HG03097 (cell line): ENCODE data around the gene ZBTB40.

Experiments used
- ATAC-seq: cut with Tn5 transposase; IDR thresholded peaks from one replicate; pipeline ENCODE4 v1.9.1; 2021; ENCODE audit not compliant: unreplicated experiment, low FRiP score

ZBTB40 gene, protein sequence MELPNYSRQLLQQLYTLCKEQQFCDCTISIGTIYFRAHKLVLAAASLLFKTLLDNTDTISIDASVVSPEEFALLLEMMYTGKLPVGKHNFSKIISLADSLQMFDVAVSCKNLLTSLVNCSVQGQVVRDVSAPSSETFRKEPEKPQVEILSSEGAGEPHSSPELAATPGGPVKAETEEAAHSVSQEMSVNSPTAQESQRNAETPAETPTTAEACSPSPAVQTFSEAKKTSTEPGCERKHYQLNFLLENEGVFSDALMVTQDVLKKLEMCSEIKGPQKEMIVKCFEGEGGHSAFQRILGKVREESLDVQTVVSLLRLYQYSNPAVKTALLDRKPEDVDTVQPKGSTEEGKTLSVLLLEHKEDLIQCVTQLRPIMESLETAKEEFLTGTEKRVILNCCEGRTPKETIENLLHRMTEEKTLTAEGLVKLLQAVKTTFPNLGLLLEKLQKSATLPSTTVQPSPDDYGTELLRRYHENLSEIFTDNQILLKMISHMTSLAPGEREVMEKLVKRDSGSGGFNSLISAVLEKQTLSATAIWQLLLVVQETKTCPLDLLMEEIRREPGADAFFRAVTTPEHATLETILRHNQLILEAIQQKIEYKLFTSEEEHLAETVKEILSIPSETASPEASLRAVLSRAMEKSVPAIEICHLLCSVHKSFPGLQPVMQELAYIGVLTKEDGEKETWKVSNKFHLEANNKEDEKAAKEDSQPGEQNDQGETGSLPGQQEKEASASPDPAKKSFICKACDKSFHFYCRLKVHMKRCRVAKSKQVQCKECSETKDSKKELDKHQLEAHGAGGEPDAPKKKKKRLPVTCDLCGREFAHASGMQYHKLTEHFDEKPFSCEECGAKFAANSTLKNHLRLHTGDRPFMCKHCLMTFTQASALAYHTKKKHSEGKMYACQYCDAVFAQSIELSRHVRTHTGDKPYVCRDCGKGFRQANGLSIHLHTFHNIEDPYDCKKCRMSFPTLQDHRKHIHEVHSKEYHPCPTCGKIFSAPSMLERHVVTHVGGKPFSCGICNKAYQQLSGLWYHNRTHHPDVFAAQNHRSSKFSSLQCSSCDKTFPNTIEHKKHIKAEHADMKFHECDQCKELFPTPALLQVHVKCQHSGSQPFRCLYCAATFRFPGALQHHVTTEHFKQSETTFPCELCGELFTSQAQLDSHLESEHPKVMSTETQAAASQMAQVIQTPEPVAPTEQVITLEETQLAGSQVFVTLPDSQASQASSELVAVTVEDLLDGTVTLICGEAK

DNA sequence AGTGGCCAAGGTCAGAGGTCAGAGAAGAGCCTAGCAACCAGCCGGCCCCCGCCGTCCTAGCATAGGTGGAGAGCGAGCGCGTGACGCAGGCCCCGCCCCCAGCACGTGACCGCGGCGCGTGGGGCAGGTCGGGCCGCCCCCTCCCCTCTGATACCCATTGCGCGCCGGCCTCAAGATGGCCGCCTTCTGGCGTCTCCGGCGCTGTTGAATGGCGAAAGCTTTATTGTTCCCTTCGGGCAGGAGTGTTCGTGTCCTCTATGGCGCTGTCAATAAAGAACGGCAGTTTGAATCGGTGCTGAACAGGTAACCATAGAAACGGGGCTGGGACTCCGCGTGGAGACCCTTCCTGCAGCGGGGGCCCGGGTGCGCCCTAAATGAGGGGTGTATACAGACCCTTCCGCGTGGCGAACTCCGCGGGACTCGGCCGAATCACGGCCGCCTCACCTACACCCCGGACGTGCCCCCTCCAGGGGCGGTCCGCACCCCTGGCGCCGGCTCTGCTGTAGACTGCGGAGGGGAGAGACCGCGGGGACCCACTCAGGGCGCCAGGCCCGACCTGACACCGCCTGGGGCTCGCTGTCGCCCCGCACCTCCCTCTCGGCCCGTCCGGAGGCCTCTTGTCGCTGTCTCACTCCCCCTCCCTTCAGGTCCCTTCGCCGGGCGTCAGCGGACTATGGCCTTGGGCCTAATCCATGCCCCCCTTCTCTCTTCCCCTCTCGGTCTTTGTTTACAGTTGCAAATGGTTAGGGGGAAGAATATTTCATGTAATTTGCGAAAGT is at the start of gene ZBTB40:
ZBTB40 (plus strand) TSS at position 150 of the 779 bp plus-strand sequence. CDS start 38,098 bp downstream, outside the sequence.
- peak; percentile 86 for ATAC-seq

DNA sequence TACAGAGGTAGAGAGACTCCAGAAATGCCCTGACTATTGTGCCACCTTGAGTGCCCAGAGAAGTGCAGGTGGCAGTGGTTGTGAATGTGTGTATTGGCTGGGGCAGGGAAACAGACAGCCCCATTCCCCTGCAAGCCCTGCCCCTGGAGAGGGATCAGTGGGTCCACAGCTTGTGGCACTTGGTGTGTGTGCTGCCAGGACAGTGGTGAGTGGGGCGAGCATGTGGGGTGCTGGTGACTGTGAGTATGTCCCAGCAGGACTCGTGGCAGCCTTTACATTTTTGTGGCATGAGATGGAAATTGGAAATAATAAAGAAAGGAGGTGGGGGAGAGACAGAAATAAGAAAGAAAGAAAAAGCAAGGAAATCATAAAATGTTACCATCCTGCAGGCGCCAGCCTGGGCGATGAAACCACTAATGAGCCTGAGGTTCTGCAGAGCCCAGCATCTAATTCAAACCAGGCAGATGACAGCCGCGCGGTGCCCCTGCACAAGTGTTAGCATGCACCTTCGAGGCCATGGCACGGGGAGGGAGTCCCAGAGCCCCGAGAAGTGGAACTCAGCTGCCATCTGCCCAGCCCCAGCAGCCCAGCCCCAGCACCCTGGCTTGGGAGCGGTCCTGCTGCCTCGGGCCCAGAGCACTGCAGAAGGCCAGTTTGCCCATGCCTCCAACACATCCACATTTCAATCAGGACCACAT is 49.1 kb upstream of the ZBTB40 start:
- no peak for ATAC-seq

DNA sequence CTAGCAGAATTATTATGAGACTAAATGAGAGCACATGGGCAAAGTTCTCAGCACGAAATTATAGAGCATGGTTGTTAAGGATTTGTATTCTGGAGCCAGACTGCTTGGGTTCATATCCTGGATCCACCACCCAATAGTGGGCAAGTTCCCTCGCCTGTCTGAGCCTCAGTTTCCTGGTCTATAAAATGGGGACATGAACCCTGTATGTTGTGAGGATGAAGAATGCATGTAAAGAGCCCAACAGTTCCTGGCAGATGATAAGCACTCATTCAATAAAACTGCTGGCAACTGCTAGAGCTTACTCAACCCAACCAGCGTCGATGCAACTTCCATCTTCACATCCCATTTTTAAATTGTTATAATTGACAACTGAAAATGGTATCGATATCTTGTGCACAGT is 47.2 kb upstream of the ZBTB40 start:
- ATAC-seq = no peak

DNA sequence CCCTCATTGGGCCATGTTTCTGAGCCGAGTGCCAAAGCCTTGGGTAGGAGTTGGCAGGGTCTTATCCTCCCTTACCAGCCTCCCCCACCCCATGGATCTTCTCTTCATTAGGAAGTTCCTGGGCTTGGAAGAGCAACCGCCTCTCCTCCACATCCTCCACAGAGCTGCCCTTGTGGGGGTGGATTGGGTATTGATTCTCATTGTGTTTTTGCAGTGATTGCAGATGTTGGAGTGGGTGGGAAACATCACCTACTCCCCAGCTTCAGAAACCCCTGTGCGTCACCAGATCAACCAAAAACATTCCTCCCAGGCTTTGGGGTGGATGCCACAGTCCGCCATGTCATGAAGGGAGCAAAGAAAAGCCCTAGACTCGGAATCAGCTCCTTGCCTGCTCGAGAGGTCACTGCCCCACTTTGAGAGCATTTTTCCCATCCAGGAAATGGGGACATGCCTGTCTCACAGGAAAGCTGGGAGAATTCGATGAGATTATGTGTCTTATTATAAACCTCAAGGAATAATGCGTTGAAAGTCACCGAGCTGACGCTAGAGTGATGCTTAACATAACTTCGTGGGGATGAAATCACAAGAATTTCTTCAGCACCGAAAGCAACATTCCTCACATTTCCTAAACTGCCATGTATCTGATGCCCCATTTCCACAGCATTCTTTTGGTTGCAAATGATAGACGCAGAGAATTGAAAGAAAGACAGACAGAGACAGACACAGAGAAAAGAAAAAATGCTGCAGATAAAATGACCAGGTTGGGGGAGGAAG is 44.7 kb upstream of the ZBTB40 start:
- ATAC-seq = no peak

DNA sequence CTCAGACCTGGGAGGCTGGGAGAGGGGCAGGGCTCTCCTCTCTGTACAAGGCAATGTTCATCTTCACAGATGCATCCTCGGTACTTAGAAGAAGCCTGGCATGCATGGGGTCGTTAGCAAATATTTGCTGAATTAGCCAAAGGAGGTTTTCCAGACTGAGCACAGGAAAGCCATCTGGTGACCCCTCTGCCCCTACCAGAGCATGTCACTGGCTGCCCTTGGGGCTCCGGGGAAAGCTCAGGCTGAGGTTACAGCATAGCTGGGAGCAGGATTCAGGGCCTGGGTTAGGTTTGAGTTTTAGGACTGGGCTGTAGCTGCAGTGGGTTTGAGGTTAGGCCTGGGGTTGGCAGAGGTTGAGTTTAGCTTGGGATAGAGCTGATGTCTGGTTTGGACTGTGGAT is 43.4 kb upstream of the ZBTB40 start:
- no peak for ATAC-seq

DNA sequence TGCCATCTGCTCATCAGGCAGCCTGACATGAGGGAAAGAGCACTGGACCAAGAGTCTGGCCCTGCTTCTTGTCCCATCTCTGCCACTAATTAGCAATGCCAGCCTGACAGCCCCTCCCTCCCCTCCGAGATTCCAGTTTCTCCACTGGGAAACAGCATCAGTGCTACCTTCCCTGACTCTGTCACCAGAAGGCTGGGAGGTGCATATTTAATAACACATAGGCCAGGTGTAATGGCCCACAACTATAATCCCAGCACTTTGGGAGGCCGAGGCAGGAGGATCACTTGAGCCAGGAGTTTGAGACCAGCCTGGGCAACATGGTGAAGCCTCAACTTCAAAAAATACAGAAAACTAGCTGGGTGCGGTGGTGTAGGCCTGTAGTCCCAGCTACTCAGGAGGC is 41.2 kb upstream of the ZBTB40 start:
- ATAC-seq = no peak

DNA sequence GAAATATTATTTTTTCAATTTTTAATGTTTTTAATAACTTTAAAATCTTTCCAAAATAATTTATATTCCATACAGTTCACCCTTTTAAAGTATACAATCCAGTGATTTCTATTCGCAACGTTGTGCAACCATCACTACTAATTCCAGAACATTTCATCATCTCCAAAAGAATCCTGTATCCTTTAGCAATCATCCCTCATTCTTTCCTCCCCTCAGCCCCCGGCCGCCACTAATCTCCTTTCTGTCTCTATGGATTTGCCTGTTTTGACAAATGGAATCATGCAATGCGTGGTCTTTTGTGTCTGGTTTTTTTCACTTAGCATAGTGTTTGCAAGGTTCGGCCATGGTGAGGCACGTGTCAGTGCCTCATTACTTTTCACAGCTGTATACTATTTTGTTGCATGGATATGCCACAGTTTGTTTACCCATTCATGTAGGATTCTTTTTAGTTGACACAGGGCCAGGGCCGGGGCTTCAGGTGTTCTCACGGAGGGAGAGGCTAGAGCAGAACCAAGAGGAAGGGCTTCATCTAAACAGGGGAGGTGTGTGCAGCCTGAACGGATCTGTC is 40.6 kb upstream of the ZBTB40 start:
- no peak for ATAC-seq

DNA sequence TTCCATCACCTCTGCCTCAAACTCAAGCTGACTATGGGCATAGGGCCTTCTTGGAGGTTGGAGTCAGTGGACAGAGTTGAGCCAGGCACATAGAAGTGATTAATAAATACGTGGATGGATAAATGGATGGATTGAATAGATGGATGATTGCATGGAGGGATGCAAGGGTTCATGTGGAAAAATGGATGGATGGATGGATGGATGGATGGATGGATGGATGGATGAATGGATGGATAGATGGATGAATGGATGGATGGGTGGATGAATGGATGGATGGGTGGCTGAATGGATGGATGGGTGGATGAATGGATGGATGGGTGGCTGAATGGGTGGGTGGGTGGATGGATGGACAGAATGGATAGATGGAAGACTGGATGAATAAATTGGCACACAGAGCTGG is 40.1 kb upstream of the ZBTB40 start:
- ATAC-seq = no peak

DNA sequence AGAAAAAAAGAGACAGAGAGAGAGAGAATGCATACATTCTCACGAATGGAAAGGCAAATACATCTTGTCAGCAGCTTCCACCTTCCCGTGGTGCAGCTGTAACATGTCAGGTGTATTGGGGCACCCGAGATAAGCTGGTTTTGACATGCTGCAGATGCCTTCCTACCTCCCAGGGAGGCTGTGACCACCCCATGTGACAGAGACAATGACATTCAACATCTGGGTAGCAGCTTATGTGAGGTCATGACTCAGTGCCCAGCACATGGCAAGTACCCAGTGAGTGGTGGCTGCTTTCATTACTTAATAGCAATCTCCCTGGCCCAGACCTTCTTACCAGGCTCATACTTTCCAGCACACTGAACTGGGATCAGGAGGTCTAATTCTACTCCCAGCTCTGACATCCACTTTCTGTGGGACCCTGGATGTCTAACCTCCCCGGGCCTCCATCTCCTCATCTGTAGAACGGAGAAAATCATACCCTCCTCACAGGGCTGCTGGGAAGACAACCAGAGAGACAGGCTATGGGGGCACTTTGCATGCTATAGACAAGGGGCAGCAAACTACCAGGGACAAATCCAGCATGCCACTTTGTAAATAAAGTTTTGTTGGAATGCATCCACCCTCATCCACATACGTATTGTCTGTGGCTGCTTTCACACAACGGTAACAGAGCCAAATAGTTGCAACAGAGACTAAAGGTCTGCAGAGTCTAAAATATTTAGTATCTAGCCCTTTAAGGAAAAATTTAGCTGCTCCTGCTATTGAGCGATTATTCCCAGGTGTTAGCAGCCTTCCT is 38.5 kb upstream of the ZBTB40 start:
- no peak for ATAC-seq

DNA sequence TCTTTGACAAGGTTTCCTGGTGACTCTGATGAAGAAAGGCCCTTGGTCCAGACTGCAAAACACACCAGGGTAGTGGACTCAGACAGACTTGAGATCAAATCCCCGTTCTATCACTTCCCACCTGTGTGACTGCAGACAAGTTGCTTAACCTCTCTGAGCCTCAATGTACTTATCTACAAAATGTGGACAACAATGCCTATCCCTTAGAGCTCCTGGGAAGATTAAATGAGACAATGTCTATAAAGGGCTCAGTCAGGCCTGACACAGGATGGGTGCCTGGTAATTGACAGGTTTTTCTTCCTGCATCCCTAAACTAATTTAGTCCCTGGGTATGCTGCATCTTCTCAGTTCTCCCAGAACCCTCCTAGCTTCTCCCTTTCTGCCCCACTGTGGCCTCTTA is 37.9 kb upstream of the ZBTB40 start:
- ATAC-seq = no peak

DNA sequence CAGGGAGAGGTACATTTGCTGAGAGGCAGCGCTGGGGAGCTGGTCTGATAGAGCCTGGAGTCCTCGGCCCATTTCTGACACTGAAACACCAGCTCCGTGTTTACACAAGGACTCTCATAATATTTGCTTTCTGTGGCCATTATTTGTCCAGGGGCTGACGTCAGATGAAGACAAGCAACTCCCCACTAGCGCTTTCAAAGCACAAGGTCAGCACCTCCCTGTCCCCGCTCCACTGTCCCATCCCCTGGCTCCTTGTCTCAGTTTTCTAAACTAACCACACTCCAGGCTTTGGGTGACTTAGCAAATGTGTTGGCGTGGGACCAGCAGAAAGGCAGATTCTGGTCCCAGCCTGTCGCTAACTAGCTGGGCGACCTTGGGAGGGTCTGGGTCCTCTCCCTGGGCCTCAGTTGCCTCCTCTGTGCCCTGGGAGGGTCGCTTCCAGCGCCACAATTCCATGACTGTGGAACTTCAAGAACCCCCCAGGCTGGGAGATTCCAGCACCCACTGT is 37.4 kb upstream of the ZBTB40 start:
- no peak for ATAC-seq

DNA sequence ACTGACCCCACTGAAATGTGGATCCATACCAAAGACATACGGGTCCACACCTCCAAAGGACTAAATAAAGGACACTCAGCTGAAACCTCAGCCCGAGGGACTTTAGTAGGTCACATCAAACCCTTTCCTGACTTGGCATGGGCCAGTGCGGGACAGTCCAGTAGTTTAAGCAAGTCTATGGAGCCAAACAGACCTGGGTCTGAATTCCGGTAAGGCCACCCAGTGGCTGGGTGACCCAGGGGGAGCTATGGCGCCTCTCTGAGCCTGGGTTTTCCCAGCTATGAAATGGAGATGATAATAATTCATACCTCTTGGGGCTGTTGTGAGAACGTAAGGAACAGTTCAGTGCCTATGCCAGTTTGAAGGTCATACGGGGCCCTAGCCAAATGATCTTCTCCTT is 36.2 kb upstream of the ZBTB40 start:
- no peak for ATAC-seq

DNA sequence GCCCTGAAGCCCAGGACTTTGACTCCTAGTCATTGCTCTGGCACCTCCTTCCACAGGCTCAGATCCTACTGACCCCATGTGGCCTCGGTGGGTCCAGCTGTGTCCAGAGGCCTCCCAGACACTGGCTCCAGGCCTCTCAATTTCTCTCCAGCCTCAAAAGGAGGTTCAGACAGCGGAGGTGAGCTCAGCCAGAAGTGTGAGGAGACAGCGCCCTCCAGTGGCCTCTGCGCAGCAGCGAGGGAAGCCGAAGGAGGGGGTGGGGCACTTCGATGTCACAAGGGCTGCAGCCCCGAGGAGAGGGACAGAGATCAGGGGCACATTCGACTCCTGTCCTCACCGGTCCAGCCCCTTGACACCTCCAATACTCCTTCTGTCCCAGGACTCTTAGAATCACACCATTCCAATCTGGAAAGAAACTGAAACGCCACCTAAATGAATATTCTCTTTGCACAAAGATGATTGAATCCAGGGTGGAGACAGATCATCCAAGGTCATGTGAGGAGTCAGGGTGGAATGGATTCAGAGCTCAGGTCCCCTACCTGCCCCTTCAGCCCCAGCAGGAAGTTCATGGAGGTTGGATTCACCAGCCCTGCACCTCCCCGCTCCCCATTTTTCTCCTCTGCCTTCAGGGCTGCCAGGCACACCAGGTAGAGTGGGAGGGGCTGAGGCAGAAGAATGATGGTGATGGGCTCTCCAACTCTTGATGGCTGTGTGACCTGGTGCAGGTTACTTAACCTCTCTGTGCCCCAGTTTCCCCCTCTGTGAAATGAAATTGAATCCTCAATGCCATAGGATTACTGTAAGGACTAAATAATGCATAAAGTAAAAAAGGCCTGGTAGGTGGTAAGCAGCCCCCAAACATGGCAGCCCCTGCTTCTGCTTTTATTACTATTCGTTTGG is 34.8 kb upstream of the ZBTB40 start:
- ATAC-seq = no peak

DNA sequence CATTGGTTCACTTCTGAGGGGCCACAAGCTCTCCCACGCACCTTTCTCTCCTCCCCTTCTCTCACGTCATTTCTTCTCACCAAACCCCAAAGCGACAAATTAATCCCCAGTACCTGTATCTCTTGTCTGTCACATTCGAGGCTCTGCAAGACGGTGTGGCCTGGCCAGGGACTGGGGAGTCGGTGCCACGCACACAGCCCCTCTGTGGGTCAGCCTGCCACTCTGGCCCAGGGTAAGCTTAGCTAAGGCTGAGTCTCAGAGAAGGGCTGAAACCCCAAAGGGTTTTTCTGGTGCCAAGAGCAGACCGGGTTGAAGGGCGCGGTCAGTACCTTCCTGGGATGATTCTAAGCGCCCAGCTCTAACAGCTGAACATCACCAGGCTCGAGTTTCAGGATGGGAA is 34.2 kb upstream of the ZBTB40 start:
- no peak for ATAC-seq

DNA sequence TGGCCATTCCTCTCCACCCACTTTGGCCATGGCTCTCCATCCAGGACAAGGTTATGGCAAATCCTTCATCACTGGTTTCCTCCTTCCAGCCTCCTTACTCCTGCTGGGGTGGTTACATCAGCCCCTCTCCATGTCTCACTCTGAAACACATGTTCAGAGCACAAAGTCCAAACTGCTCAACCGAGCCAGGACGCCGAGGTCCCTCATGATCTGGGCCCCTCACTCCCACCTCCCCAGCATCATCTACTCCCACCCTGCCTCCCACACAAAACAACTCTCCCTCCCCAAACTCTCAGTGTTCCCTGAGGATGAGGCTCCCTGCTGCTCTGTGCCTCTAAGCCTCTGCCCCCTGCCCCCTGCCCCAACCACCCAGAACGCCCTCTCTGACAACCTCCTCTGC is 33.3 kb upstream of the ZBTB40 start:
- ATAC-seq = no peak

DNA sequence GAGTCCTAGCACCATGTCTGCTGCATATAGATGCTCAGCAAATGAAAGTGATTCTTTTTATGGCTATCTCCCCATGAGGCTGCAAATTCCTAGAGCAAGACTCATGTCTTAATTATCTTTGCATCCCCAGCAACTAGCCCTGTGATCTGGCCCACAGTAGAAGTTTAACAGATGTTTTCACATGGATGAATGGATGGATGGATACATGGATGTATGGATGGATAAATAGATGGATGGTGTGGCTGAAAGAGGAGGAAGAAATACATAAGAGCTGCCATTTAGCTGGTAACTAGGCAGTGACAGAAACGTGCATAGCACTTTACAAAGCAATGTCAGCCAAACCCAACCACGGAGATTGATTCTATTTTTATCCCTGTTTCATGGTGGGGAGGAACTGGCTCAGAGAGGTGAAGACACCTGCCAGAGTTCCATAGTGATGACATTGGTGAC is 32.7 kb upstream of the ZBTB40 start:
- ATAC-seq = no peak
